Right ventricle myocardium inferior (tissue), 1 donor: Measurements from ENCODE around the gene DDX25. TPM values are rescaled to one million over a fixed set of nuclear protein-coding genes. Genes with fewer than 3 reads are reported as not detected.
"Not testable (repeated sequence)": the region's sequence is repeated elsewhere in the genome, so short reads cannot be mapped to it uniquely, and the experiment has no call there.

ENCODE experiments used
- ATAC-seq: fragments of 200-7000 bp; cut with Tn5 transposase; one replicate; pipeline ENCODE4 v1.9.1; 2020; ENCODE audit warnings: mild to moderate bottlenecking, moderate library complexity
- DNase-seq: peaks from one replicate; pipeline ENCODE4 v3.0.0; 2021; ENCODE audit errors: missing footprints
- intact Hi-C: fragments of 100-400 bp; cut with DNase I; formaldehyde crosslinking; loops from one replicate; pipeline ENCODE4 v1.11.0; 2022
- long read RNA-seq: library from polyadenylated mRNA; unstranded; transcript quantifications from one replicate; pipeline ENCODE4 v2.0.0, GENCODE V29; 2021
- total RNA-seq: library from RNA; stranded (reverse); fragmentation: NEBNext Ultra II Directional; extraction: Animal tissue kit (Norgen Biotek cat#: 25700); gene quantifications from one replicate; pipeline ENCODE4 v1.2.1, GENCODE V29; 2021
- donor health status: DM: no; HTN: yes; CAD: no; lungs with severe emphysema.

DDX25 gene
- not detected for total RNA-seq
- long read RNA-seq = 0 reads

- DNase-seq (no peak), ATAC-seq (no peak)
- intact Hi-C loops = loop anchor here (10.0 kb wide), 1 partner anchor 361 kb away; the partner anchor contains the start of genes FOXRED1 and SRPRA
Measured at GRCh38 chr11:125903711-125904659, at the start of gene DDX25. Gene DDX25, plus strand, starts transcription at chr11:125904508. Its CDS starts 10 bp downstream, at chr11:125904518.

DNA sequence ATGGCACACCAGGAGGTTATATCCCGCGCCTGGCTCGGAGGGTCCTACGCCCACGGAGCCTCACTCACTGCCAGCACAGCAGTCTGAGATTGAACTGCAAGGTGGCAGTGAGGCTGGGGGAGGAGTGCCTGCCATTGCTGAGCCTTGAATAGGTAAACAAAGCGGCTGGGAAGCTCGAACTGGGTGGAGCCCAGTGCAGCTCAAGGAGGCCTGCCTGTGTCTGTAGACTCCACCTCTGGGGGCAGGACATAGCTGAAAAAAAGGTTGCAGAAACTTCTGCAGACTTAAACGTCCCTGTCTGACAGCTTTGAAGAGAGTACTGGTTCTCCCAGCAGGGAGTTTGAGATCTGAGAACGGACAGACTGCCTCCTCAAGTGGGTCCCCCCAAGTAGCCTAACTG lies 46.6 kb upstream of the DDX25 start:
- DNase-seq, ATAC-seq, intact Hi-C loops: not testable (repeated sequence)

GRCh38 chr11:125862786-125863185 lies 41.5 kb upstream of the DDX25 start:
- DNase-seq, ATAC-seq, intact Hi-C loops: not testable (repeated sequence)

GRCh38 chr11:125865354-125865753 lies 39.0 kb upstream of the DDX25 start:
- DNase-seq, intact Hi-C loops, ATAC-seq: not testable (repeated sequence)

- ATAC-seq (no peak), DNase-seq (no peak)
- intact Hi-C loops = no loop called here
Measured at GRCh38 chr11:125869521-125869920, 34.8 kb upstream of the DDX25 start.

- no peak for DNase-seq
- intact Hi-C loops = loop anchor here (5.0 kb wide), 1 partner anchor 909 kb away; no protein-coding TSS in a partner anchor
- no peak for ATAC-seq
Measured at GRCh38 chr11:125871391-125872137, 32.7 kb upstream of the DDX25 start.

DNA sequence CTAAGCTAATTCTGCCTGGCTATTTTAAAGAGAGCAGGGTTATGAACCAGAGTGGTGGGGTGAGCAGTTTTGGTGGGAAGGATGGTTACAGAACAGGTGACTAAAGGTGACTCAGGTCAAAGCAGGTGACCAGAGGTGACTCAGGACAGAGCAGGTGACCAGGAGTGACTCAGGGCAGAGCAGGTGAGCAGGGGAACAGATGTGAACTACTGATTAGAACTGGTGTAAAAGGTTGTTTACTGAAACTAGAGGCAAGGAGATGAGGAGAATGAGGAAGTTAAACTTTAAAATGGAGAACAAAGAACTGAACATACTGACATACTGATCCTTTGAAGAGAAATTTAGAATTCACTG lies 32.2 kb upstream of the DDX25 start:
- ATAC-seq = no peak
- intact Hi-C loops = loop anchor here (5.0 kb wide), 1 partner anchor 910 kb away; no protein-coding TSS in a partner anchor

GRCh38 chr11:125873881-125874555 lies 30.3 kb upstream of the DDX25 start:
- intact Hi-C loops = loop anchor here (5.0 kb wide), 1 partner anchor 912 kb away; no protein-coding TSS in a partner anchor
- ATAC-seq (peak; percentile 50), DNase-seq (no peak)

More for the DNA sequence above, 32.2 kb upstream of the DDX25 start:
- DNase-seq = no peak

- DNase-seq = no peak
- intact Hi-C loops = loop anchor here (5.0 kb wide), 1 partner anchor 912 kb away; no protein-coding TSS in a partner anchor
- ATAC-seq = peak; percentile 96
Measured at GRCh38 chr11:125874556-125875124, 29.7 kb upstream of the DDX25 start.

GRCh38 chr11:125881291-125881690 lies 23.0 kb upstream of the DDX25 start:
- DNase-seq (no peak), ATAC-seq (no peak)
- intact Hi-C loops = loop anchor here (10.0 kb wide), 1 partner anchor 286 kb away; the partner anchor contains the start of gene STT3A

DNA sequence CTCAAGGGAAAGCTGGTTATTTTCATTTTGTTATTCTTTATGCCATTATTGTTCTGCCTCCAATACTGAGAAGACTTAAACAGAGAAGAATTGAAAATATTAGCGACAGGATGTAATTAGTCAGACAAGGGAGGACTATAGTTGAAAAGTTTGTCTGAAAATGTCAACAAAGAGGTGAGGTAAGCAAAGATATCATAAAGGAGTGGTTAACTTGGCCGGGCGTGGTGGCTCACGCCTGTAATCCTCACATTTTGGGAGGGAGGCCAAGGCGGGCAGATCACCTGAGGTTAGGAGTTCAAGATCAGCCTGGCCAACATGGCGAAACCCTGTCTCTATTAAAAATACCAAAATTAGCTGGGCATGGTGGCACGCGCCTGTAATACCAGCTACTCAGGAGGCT lies 20.9 kb upstream of the DDX25 start:
- DNase-seq = no peak
- no peak for ATAC-seq
- intact Hi-C loops = loop anchor here (10.0 kb wide), 1 partner anchor 289 kb away; the partner anchor contains the start of gene STT3A

- DNase-seq (peak; percentile 76), ATAC-seq (peak; percentile 41)
- intact Hi-C loops = loop anchor here (10.0 kb wide), 1 partner anchor 292 kb away; the partner anchor contains the start of gene STT3A
Measured at GRCh38 chr11:125886997-125887372, 17.3 kb upstream of the DDX25 start.

- peak; percentile 99 for ATAC-seq
- intact Hi-C loops = loop anchor here (10.0 kb wide), 1 partner anchor 293 kb away; the partner anchor contains the start of gene STT3A
- DNase-seq = peak; percentile 95
Measured at GRCh38 chr11:125887373-125888324, 16.7 kb upstream of the DDX25 start, which contains the start of gene HYLS1. Gene HYLS1, plus strand, starts transcription at chr11:125887668. Its CDS starts 11,701 bp downstream, at chr11:125899369.

DNA sequence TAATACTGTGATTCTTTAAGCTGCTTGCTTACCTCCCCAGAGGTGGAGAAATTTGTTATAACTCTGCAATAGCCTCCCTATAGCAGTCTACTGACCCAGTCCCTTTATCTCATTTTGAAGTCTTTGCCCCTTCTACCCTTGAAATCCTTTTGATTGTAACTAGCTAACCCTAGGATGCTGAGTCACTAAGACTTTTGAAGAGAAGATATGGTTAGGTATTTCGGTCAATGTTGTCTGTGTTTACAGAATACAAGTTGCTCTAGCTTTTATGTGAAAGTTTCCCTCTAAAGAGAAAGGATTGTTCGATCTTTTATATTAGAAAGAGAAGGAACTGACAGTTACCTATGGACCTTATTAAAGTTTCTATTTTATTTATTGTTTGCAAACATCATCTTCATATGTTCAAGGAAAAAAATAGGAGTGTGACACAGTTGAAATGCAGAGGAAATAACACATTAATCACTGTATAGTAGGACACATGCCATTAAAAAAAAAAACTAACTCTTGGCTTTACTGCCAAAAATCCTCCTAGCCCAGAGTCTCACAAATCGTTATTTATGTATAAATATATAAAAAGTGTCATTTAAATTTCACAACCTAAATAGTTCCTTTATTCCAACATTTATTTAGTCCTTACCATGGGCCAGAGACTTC lies 13.7 kb upstream of the DDX25 start:
- ATAC-seq (no peak), DNase-seq (no peak)
- intact Hi-C loops = no loop called here

DNA sequence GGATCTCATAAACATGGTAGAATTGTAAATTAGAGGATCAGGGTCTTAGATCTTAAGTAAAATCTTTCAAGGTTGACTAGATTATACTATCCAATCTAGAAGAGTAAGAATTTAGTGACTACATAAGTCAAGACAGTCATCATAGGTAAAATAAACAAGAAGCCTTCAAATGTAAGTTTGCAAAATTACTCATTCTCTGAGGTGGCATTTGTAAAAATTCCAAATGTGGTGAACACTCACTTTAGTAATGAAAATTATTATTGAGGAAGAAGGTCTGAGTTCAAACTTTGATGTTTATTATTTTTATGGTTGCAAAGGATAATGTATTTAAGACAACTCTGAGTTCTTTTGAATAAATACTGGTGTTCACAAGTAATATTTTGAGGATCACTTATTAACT lies 12.2 kb upstream of the DDX25 start:
- intact Hi-C loops = no loop called here
- DNase-seq = no peak
- no peak for ATAC-seq

GRCh38 chr11:125892994-125893393 lies 11.3 kb upstream of the DDX25 start:
- ATAC-seq (no peak), DNase-seq (no peak)
- intact Hi-C loops = no loop called here
